HG03432 (cell line): ENCODE measurements around the gene PLEKHA3.
"Not testable (repeated sequence)": the region's sequence is repeated elsewhere in the genome, so short reads cannot be mapped to it uniquely, and the experiment has no call there.

Experiments
- ATAC-seq: cut with Tn5 transposase; IDR thresholded peaks from one replicate; pipeline ENCODE4 v1.9.1; 2021; ENCODE audit warnings: mild to moderate bottlenecking, moderate library complexity; ENCODE audit not compliant: unreplicated experiment

The PLEKHA3 gene

GRCh38 chr2:178480227-178481181 is at the start of gene PLEKHA3:
TSS of gene PLEKHA3 (plus strand) at chr2:178480457. CDS start at chr2:178480870, 413 bp downstream.
- peak; percentile 77 for ATAC-seq

GRCh38 chr2:178436662-178437061 is 43.6 kb upstream of the PLEKHA3 start:
- no peak for ATAC-seq

- ATAC-seq, result no peak
Observed at GRCh38 chr2:178441426-178441825, 38.8 kb upstream of the PLEKHA3 start.

GRCh38 chr2:178448968-178449661 is 31.1 kb upstream of the PLEKHA3 start:
- ATAC-seq, result no peak

GRCh38 chr2:178449700-178450523 is 30.3 kb upstream of the PLEKHA3 start:
- ATAC-seq, result no peak

GRCh38 chr2:178450524-178450773 is 29.8 kb upstream of the PLEKHA3 start:
- peak; percentile 49 for ATAC-seq

- peak; percentile 86 for ATAC-seq
Observed at GRCh38 chr2:178450774-178451525, 29.3 kb upstream of the PLEKHA3 start, which contains the start of the genes PJVK and PRKRA. TSS of gene PJVK (plus strand) at chr2:178451378. CDS start at chr2:178453410, 2,032 bp downstream. TSS of gene PRKRA (minus strand) at chr2:178451175. CDS start at chr2:178451030, 145 bp downstream.

GRCh38 chr2:178452334-178452733 is 27.9 kb upstream of the PLEKHA3 start:
- no peak for ATAC-seq

- no peak for ATAC-seq
Observed at GRCh38 chr2:178452870-178453269, 27.4 kb upstream of the PLEKHA3 start.

- ATAC-seq, result no peak
Observed at GRCh38 chr2:178455947-178456346, 24.3 kb upstream of the PLEKHA3 start.

- no peak for ATAC-seq
Observed at GRCh38 chr2:178457390-178457886, 22.8 kb upstream of the PLEKHA3 start.

- no peak for ATAC-seq
Observed at GRCh38 chr2:178469219-178469849, 10.9 kb upstream of the PLEKHA3 start.

GRCh38 chr2:178471313-178471712 is 8.9 kb upstream of the PLEKHA3 start:
- ATAC-seq, result not testable (repeated sequence)

GRCh38 chr2:178473373-178473772 is 6.9 kb upstream of the PLEKHA3 start:
- no peak for ATAC-seq

- ATAC-seq, result no peak
Observed at GRCh38 chr2:178473931-178474330, 6.3 kb upstream of the PLEKHA3 start.

- no peak for ATAC-seq
Observed at GRCh38 chr2:178474560-178474959, 5.7 kb upstream of the PLEKHA3 start.

GRCh38 chr2:178476477-178476876 is 3.8 kb upstream of the PLEKHA3 start:
- no peak for ATAC-seq

- no peak for ATAC-seq
Observed at GRCh38 chr2:178477443-178478129, 2.7 kb upstream of the PLEKHA3 start.

- ATAC-seq, result no peak
Observed at GRCh38 chr2:178478130-178478438, 2.2 kb upstream of the PLEKHA3 start.
